Measurements from ENCODE around the gene AUTS2.

AUTS2 gene

DNA sequence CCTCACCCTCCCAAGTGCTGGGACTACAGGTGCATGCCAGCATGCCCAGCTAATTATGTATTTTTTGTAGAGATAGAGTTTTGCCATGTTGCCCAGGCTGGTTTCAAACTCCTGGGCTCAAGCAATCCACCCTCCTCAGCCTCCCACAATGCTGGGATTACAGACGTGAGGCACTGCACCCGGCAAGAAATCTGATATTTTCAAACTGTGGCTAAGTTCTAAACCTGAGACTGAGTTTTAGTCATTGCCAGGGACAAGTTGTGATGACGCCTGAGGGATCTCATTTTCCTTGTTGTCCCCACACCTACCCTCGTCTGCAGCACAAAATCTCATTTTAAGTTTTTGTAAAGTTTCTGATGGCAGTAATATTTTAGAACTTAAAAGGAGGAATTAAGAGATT lies 9.8 kb downstream of the AUTS2 start:
- TF ChIP-seq GATA3 (IDR thresholded peaks at IDR 0.05; ENCODE audit: low read depth, low read length) (no peak), GATA2 (IDR thresholded peaks at IDR 0.05; ENCODE audit: low read depth, low read length) (no peak)

DNA sequence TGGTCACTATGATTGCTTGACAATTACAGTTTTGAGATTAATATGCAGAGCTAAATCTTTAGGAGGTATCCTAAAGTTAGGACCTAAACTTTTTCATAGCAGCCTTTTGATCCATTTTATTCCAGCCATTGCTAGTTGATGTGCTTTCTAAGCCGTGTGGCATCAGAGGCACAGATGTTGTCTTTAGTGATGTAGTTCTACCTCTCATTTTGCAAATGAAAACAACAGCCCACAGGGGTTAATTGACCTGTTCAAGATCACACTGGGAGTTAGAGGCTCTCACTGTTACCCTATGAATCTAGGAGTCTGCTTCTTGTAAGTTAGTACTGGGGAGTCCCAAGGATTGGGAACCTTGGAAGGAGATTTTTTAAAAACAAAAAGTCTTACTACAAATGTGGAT lies 10.6 kb downstream of the AUTS2 start:
- TF ChIP-seq GATA2 (IDR thresholded peaks at IDR 0.05; ENCODE audit: low read depth, low read length) (no peak), GATA3 (IDR thresholded peaks at IDR 0.05; ENCODE audit: low read depth, low read length) (no peak)

DNA sequence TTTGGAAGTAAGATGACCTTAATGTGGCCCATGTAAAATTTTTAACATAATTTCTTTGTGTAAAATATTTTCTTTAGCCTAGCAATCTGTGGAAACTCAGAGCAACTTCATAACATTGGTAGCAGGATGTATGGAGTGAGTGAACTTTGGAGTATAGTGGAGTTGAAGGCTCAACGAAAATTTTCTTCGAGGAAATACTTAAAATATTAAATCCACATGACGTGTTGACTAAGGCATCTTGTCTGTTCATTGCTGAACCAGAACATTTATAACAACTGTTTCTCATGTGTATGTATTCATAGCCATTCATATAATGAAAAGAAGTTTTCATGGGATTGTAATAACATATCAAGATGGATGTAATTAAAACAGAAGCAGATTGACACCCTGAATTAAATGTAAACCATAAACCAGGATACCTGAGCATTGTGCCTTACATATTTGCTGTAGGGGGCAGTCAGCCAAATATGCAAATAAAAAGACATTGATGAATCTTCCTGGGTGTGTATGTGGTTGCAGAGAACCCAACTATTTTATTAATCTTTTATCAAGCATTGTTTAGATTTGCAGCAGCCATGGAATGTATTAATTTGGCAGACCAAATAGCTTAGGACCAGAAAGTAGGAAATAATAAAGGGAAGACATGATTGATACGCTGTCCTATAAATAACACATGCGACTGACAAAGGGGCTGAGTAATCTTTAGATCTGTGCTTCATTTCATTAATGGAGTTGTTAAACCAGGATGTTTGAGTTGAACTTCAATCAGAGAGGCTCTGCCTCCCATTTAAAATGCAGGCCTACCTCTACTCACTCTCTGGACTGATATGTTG lies 11.5 kb downstream of the AUTS2 start:
- no peak for TF ChIP-seq GATA2 (IDR thresholded peaks at IDR 0.05; ENCODE audit: low read depth, low read length)
- TF ChIP-seq GATA3 (IDR thresholded peaks at IDR 0.05; ENCODE audit: low read depth, low read length), result no peak

DNA sequence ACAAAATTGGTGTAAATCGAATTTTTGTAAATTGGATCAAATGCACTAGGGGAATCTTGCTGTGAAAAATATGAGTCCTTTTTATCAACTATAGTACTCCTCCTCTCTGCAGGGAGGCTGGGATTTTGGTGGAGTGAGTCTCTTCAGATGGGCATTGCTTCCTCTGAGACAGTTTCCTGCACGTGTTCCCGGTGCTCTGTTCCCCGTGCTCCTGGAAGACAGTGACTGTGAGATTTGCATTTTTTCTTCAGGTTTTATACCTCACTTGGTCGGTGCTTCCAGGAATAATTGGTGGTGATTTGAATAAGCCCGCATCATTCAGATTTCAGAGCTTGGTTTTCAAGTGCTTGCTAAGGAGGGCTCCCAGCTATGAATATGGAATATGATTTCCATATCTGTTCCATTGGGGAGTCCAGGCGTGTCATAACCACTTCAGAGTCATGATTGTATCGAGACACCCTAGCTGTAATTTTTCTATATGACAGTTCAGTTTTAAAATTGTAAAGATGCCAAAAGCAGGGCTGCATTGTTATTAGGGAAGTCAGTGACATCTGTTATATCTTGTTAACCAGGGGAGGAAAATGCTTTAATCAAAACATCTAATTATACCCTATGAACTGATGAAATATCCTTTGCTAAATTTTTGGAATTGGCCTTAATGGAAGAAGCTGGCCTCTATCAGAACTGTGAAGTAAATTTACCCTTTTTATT lies 12.3 kb downstream of the AUTS2 start:
- peak; percentile 37 for TF ChIP-seq GATA2 (IDR thresholded peaks at IDR 0.05; ENCODE audit: low read depth, low read length)
- TF ChIP-seq GATA3 (IDR thresholded peaks at IDR 0.05; ENCODE audit: low read depth, low read length), result no peak

DNA sequence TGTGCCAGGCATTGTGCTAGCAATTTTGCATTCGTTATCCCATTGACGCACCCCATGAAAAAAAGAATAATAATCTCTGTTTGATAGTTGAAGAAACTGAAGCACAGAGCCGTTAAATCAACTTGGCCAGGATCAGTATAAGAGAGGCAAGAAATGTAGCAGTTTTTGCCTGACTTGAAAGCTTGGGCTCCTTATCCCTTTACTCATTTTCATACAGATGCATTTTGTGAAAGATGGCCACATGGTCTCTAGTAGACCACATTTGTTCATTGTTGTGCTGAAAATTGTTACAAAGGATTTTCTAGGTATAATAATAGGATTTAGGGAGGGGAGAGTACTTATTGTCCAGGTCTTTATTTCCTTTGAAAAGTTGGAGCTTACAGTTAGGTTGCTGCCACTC lies 14.7 kb downstream of the AUTS2 start:
- no peak for TF ChIP-seq GATA3 (IDR thresholded peaks at IDR 0.05; ENCODE audit: low read depth, low read length)
- TF ChIP-seq GATA2 (IDR thresholded peaks at IDR 0.05; ENCODE audit: low read depth, low read length), result no peak

DNA sequence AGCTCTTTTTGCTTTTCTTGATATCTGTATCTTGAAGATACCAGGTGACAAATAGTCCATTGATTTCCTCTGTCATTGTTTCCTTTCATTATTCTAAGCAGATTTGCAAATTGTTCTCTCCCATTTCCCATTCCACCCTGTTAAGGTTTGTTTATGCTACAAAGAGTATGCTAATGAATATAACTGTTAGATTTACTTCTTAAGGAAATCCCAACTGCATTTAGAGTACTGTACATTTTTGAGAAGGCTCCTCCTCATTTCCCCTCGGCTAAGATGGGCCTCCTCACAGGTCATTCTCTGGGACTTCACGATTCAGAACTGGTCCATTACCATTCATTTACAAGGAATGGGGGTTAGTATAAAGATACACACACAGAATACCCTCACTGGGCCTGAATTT lies 15.6 kb downstream of the AUTS2 start:
- TF ChIP-seq GATA2 (IDR thresholded peaks at IDR 0.05; ENCODE audit: low read depth, low read length), result no peak

DNA sequence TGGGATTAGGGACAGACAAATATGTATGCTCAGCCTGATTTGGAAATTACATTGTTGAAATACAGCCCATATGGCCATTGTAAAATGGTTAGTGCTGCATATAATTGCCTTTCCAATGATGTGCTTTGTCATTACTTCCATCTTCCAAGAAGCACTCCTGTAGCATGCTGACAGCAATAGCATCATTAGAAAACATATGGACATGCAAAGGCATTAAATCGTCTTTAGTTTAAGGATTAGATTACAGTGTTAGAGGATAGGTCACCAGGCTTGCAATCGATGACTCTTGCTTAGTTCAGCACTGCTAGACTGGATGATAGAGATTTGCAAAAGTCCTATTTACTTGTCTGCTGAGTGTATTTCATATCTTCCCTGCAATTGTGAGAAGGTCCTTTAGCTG lies 17.4 kb downstream of the AUTS2 start:
- TF ChIP-seq GATA2 (IDR thresholded peaks at IDR 0.05; ENCODE audit: low read depth, low read length), result no peak
- no peak for TF ChIP-seq GATA3 (IDR thresholded peaks at IDR 0.05; ENCODE audit: low read depth, low read length)

DNA sequence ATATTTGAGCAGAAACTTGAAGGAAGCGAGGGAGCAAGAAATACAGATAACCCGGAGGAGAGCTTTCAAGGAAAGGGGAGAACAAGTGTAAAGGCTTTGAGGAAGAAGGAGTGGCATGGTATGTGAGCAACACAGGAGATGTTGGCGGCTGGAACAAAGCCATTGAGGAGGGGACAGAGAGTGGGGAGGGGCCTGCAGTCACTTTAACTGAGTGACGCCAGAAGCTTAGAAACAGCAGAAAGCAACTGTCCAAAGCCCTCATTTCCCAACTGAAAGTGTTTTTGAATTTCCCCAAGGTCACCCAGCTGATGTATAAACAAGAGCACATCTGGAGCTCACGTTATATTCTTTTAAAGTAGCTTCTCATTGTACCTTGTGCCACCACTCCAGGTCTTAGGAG lies 19.1 kb downstream of the AUTS2 start:
- TF ChIP-seq GATA2 (IDR thresholded peaks at IDR 0.05; ENCODE audit: low read depth, low read length), result no peak
- no peak for TF ChIP-seq GATA3 (IDR thresholded peaks at IDR 0.05; ENCODE audit: low read depth, low read length)

DNA sequence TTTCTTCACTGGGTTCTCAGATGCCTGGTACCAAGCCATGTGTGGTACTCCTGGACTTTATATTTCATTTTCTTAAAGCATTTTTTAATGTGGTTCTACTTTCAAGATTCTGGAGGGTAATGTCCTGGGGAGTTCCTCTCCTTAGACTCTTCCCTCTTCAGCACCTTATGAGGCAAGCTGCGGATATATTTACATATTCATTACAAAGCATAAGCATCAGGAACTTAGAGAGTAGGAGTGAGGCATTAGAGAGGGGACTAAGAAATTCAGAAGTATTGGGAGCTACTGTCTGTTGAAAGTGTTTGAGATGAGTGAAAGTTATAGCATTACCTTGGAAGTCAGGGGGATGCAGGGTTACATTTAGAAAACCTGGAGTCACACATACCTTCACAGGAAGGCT lies 20.8 kb downstream of the AUTS2 start:
- TF ChIP-seq GATA3 (IDR thresholded peaks at IDR 0.05; ENCODE audit: low read depth, low read length) (no peak), GATA2 (IDR thresholded peaks at IDR 0.05; ENCODE audit: low read depth, low read length) (no peak)

DNA sequence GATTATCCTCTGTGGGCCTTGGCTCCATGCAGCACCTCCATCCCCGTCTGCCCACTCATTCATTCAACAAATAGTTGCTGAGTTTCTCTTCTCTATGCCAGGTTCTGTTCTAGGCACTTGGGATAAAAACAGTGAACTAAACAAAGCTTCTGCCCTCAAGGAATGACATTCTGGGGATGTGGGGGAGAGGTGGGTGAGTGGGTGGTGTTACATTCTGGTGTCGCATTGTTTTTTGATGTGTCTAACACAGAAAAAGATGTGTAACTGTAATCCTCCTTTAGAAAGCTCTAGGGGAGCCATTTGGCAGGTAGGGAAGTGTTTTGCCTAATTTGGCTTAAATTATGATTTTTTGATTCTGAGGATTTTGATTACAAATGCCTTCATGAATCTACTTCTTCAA lies 21.4 kb downstream of the AUTS2 start:
- TF ChIP-seq GATA2 (IDR thresholded peaks at IDR 0.05; ENCODE audit: low read depth, low read length), result no peak
- TF ChIP-seq GATA3 (IDR thresholded peaks at IDR 0.05; ENCODE audit: low read depth, low read length), result no peak

DNA sequence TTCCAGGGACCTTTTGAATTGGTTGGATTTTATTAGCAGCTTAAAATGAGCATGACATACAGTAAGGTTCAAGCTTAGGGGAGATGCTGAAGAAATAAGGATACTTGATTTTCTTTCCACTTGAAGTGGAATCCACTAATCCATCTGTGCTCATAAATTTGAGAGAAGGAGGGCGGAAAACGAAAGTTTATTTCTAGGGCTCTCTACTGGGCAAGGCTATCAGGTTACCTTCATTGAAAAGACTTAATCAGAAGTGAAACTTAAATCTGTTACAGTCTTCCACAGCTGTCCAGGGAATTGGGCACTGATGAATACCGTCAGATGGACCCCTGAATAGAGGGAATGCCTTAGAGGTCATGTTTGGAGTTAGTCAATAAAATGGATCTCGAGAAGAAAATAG lies 21.8 kb downstream of the AUTS2 start:
- no peak for TF ChIP-seq GATA3 (IDR thresholded peaks at IDR 0.05; ENCODE audit: low read depth, low read length)
- TF ChIP-seq GATA2 (IDR thresholded peaks at IDR 0.05; ENCODE audit: low read depth, low read length), result no peak

DNA sequence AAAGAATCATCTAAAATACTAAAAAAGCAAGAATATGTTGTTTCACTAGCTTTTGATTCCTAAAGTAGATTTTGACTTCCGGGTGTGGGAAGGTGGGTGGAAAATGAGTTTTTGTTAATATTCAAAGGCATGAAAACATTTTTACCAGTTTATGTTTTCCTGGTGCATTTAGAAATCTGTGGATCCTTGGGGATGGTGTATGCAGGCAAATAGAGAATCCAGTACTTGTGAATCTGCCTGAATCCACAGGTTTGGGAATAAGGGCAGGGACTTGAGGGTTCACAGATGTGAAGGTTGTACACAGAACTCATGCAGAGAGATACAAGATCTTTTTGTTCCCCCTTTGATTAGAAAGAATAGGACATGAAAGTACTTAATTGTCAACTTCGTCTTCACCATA lies 22.4 kb downstream of the AUTS2 start:
- TF ChIP-seq GATA3 (IDR thresholded peaks at IDR 0.05; ENCODE audit: low read depth, low read length) (no peak), GATA2 (IDR thresholded peaks at IDR 0.05; ENCODE audit: low read depth, low read length) (no peak)

DNA sequence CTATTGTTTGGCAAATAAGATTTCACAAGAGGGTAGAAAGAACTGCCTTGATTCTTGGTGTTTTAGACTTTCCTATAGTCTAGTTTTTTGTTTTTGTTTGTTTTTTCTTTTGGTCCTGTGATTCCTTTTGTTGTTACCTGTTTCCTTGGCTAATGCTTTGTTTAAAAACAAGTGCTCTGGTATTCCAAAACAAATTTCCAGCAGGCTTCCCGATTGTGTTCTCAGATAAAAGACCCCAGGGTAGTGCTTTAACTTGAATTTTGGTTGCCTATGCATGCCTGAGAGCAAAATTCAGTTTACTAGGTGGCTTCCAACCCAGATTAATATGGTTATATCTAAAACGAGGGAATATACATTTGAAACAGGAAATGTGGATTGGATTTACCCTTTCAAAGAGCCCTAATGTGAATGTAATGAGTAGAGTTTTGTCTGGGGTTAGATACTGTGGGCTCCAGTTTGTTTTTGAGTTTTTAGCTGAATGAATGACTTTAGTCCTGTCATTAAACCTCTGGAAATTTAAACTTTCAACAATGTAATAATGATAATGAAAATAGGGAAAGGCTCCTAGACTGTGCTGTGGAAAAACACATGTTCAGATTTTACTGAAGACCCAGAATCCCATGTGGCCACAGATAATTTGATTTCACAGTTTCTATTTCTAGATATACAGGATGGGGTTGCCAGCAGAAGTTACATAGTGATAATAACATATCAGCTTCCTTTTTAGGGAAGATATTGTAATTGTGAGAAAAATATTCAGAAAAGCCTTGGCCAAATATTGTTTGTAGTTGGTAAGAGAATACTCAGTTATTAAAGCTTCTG lies 23.9 kb downstream of the AUTS2 start:
- TF ChIP-seq GATA2 (IDR thresholded peaks at IDR 0.05; ENCODE audit: low read depth, low read length), result peak; percentile 59
- peak; percentile 80 for TF ChIP-seq GATA3 (IDR thresholded peaks at IDR 0.05; ENCODE audit: low read depth, low read length)

DNA sequence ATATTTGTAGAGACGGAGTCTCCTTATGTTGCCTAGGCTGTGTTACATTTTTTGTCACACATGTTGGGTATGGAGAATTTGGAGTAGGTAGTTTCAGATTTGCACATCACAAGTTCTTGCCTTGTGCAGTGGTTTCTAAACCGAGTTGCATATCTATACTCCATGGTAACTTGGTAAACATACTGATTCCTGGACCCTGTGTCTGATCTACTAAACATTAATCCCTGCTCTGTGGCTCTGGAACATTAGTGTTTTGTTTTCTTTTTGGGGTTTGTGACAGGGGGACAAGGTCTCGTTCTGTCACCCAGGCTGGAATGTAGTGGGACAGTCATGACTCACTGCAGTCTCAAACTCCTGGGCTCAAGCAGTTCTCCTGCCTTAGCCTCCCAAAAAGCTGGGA lies 24.7 kb downstream of the AUTS2 start:
- TF ChIP-seq GATA3 (IDR thresholded peaks at IDR 0.05; ENCODE audit: low read depth, low read length), result no peak
- TF ChIP-seq GATA2 (IDR thresholded peaks at IDR 0.05; ENCODE audit: low read depth, low read length), result no peak
